ENCODE results near the gene IL10RA. TPM values are rescaled to one million over a fixed set of nuclear protein-coding genes. Genes with fewer than 3 reads are reported as not detected.

IL10RA gene
- total and polyA plus RNA-seq, 3 experiments from 2014 or later = 120 to 659 (median 122) TPM

- DNase-seq = peak in 3 of 5 donors; percentile 61 to 74 (median 66)
- H3K4me3 Mint-ChIP-seq = peak overlapping the region; percentile 71 to 90 (median 86)
- peak overlapping the region; percentile 28 for H3K27ac ChIP-seq (ENCODE audit: low read depth, low read length)
- CTCF ChIA-PET = interaction anchor here (0.7 to 12.1 kb wide), 23 partner anchors 9 to 525 kb away, joined by 3 to 296 read pairs (median 6); partner anchors contain the start of genes FXYD2, FXYD6 and IL10RA
- peaks cover 0 to 3% of the 10 kb centered on the region in 2 donors for H3K27me3 Mint-ChIP-seq
- no peaks in the 10 kb centered on the region for H3K36me3 ChIP-seq (ENCODE audit: insufficient read depth, low read length)
- H3K4me3 ChIP-seq (ENCODE audit: low read length) = peak overlapping the region; percentile 62
- peaks cover 0 to 4% (median 0%) of the 10 kb centered on the region in 3 donors for H3K36me3 Mint-ChIP-seq
- peaks cover 87% of the 10 kb centered on the region for H3K4me1 ChIP-seq (ENCODE audit: insufficient read depth, low read length)
- H3K27me3 ChIP-seq (ENCODE audit: insufficient read depth, low read length, poor library complexity, severe bottlenecking) = no peaks in the 10 kb centered on the region
- no peaks in the 10 kb centered on the region for H3K9me3 Mint-ChIP-seq
- peak overlapping the region; percentile 88 to 98 (median 94) for H3K27ac Mint-ChIP-seq
- peaks cover 78 to 94% (median 91%) of the 10 kb centered on the region in 3 donors for H3K4me1 Mint-ChIP-seq
- no peaks in the 10 kb centered on the region for H3K9me3 ChIP-seq (ENCODE audit: low read length)
- POLR2A ChIA-PET = interaction anchor here (0.7 to 7.4 kb wide), 15 partner anchors 25 to 142 kb away, joined by 3 to 108 read pairs (median 5); partner anchors contain the start of gene IL10RA
Measured at GRCh38 chr11:117950993-117951961, 34.9 kb upstream of the IL10RA start.

GRCh38 chr11:117953024-117953671, 33.0 kb upstream of the IL10RA start:
- Histone ChIP-seq H3K9me3 (ENCODE audit: low read length) (no peaks in the 10 kb centered on the region), H3K27ac (ENCODE audit: low read depth, low read length) (peak overlapping the region; percentile 17), H3K4me1 (ENCODE audit: insufficient read depth, low read length) (peaks cover 68% of the 10 kb centered on the region), H3K4me3 (ENCODE audit: low read length) (peak overlapping the region; percentile 39), H3K27me3 (ENCODE audit: insufficient read depth, low read length, poor library complexity, severe bottlenecking) (no peaks in the 10 kb centered on the region), H3K36me3 (ENCODE audit: insufficient read depth, low read length) (no peaks in the 10 kb centered on the region)
- Mint-ChIP-seq H3K27me3 (peaks cover 0 to 4% of the 10 kb centered on the region in 2 donors), H3K9me3 (peaks cover 2 to 10% (median 3%) of the 10 kb centered on the region in 5 donors), H3K4me3 (peak overlapping the region; percentile 25 to 90 (median 86)), H3K4me1 (peaks cover 76 to 88% (median 86%) of the 10 kb centered on the region in 3 donors), H3K36me3 (peaks cover 7 to 20% (median 8%) of the 10 kb centered on the region in 3 donors), H3K27ac (peak overlapping the region; percentile 84 to 98 (median 94))
- ChIA-PET POLR2A (interaction anchor here (0.5 to 7.4 kb wide), 8 partner anchors 17 to 100 kb away, joined by 3 to 108 read pairs (median 5); partner anchors contain the start of gene IL10RA), CTCF (interaction anchor here (1.0 to 12.1 kb wide), 9 partner anchors 17 to 527 kb away, joined by 3 to 296 read pairs (median 15); partner anchors contain the start of genes FXYD2 and IL10RA)
- DNase-seq = peak in 2 of 5 donors; percentile 65 to 75

- Mint-ChIP-seq H3K27me3 (peaks cover 0 to 1% of the 10 kb centered on the region in 2 donors), H3K36me3 (peaks cover 14 to 41% (median 19%) of the 10 kb centered on the region in 3 donors), H3K4me3 (no peak overlapping the region), H3K9me3 (peaks cover 11 to 24% (median 16%) of the 10 kb centered on the region in 5 donors), H3K27ac (peak overlapping the region in 2 of 8 donors; percentile 44 to 58), H3K4me1 (peaks cover 45 to 72% (median 70%) of the 10 kb centered on the region in 3 donors)
- H3K4me1 ChIP-seq (ENCODE audit: insufficient read depth, low read length) = peaks cover 24% of the 10 kb centered on the region
- DNase-seq = no peak
- no peak overlapping the region for H3K4me3 ChIP-seq (ENCODE audit: low read length)
- H3K36me3 ChIP-seq (ENCODE audit: insufficient read depth, low read length) = no peaks in the 10 kb centered on the region
- ChIA-PET POLR2A (no interaction called here), CTCF (no interaction called here)
- H3K9me3 ChIP-seq (ENCODE audit: low read length) = peaks cover 6% of the 10 kb centered on the region
- H3K27me3 ChIP-seq (ENCODE audit: insufficient read depth, low read length, poor library complexity, severe bottlenecking) = no peaks in the 10 kb centered on the region
- H3K27ac ChIP-seq (ENCODE audit: low read depth, low read length) = no peak overlapping the region
Measured at GRCh38 chr11:117958949-117959348, 27.2 kb upstream of the IL10RA start.

- ChIA-PET POLR2A (no interaction called here), CTCF (interaction anchor here (1.3 to 1.8 kb wide), 3 partner anchors 8 to 14 kb away, joined by 3 to 11 read pairs (median 9); no protein-coding TSS in a partner anchor)
- no peak overlapping the region for H3K4me3 ChIP-seq (ENCODE audit: low read length)
- Mint-ChIP-seq H3K27me3 (peaks cover 0 to 1% of the 10 kb centered on the region in 2 donors), H3K27ac (peak overlapping the region in 2 of 8 donors; percentile 6 to 23), H3K36me3 (peaks cover 14 to 41% (median 19%) of the 10 kb centered on the region in 3 donors), H3K4me3 (peak overlapping the region in 3 of 7 donors; percentile 15 to 33 (median 24)), H3K9me3 (peaks cover 11 to 24% (median 16%) of the 10 kb centered on the region in 5 donors), H3K4me1 (peaks cover 40 to 68% (median 65%) of the 10 kb centered on the region in 3 donors)
- no peak for DNase-seq
- H3K36me3 ChIP-seq (ENCODE audit: insufficient read depth, low read length) = no peaks in the 10 kb centered on the region
- no peaks in the 10 kb centered on the region for H3K27me3 ChIP-seq (ENCODE audit: insufficient read depth, low read length, poor library complexity, severe bottlenecking)
- no peak overlapping the region for H3K27ac ChIP-seq (ENCODE audit: low read depth, low read length)
- H3K9me3 ChIP-seq (ENCODE audit: low read length) = peaks cover 6% of the 10 kb centered on the region
- H3K4me1 ChIP-seq (ENCODE audit: insufficient read depth, low read length) = peaks cover 17% of the 10 kb centered on the region
Measured at GRCh38 chr11:117959438-117960149, 26.6 kb upstream of the IL10RA start.

GRCh38 chr11:117960406-117960805, 25.8 kb upstream of the IL10RA start:
- Histone ChIP-seq H3K4me1 (ENCODE audit: insufficient read depth, low read length) (peaks cover 12% of the 10 kb centered on the region), H3K36me3 (ENCODE audit: insufficient read depth, low read length) (no peaks in the 10 kb centered on the region), H3K27ac (ENCODE audit: low read depth, low read length) (no peak overlapping the region), H3K4me3 (ENCODE audit: low read length) (no peak overlapping the region), H3K27me3 (ENCODE audit: insufficient read depth, low read length, poor library complexity, severe bottlenecking) (no peaks in the 10 kb centered on the region), H3K9me3 (ENCODE audit: low read length) (peaks cover 6% of the 10 kb centered on the region)
- H3K36me3 Mint-ChIP-seq = peaks cover 14 to 41% (median 19%) of the 10 kb centered on the region in 3 donors
- peak overlapping the region in 2 of 8 donors; percentile 4 to 83 for H3K27ac Mint-ChIP-seq
- no peak for DNase-seq
- H3K9me3 Mint-ChIP-seq = peaks cover 11 to 24% (median 16%) of the 10 kb centered on the region in 5 donors
- peaks cover 39 to 64% (median 60%) of the 10 kb centered on the region in 3 donors for H3K4me1 Mint-ChIP-seq
- CTCF ChIA-PET = interaction anchor here (1.3 to 1.8 kb wide), 3 partner anchors 9 to 15 kb away, joined by 3 to 11 read pairs (median 9); no protein-coding TSS in a partner anchor
- peak overlapping the region in 1 of 7 donors; percentile 21 for H3K4me3 Mint-ChIP-seq
- peaks cover 0 to 1% of the 10 kb centered on the region in 2 donors for H3K27me3 Mint-ChIP-seq
- POLR2A ChIA-PET = no interaction called here

GRCh38 chr11:117961896-117962295, 24.3 kb upstream of the IL10RA start:
- no peak overlapping the region for H3K4me3 Mint-ChIP-seq
- CTCF ChIA-PET = interaction anchor here (0.5 kb wide), 1 partner anchor 83 kb away, joined by 4 read pairs; no protein-coding TSS in a partner anchor
- peaks cover 11 to 32% (median 19%) of the 10 kb centered on the region in 3 donors for H3K36me3 Mint-ChIP-seq
- H3K9me3 ChIP-seq (ENCODE audit: low read length) = peaks cover 6% of the 10 kb centered on the region
- no peaks in the 10 kb centered on the region for H3K27me3 ChIP-seq (ENCODE audit: insufficient read depth, low read length, poor library complexity, severe bottlenecking)
- H3K4me1 Mint-ChIP-seq = peaks cover 32 to 58% (median 47%) of the 10 kb centered on the region in 3 donors
- H3K27me3 Mint-ChIP-seq = no peaks in the 10 kb centered on the region
- no peaks in the 10 kb centered on the region for H3K36me3 ChIP-seq (ENCODE audit: insufficient read depth, low read length)
- POLR2A ChIA-PET = interaction anchor here (0.6 kb wide), 1 partner anchor 731 kb away, joined by 6 read pairs; no protein-coding TSS in a partner anchor
- H3K27ac ChIP-seq (ENCODE audit: low read depth, low read length) = no peak overlapping the region
- peak overlapping the region in 1 of 8 donors; percentile 79 for H3K27ac Mint-ChIP-seq
- H3K9me3 Mint-ChIP-seq = peaks cover 11 to 24% (median 16%) of the 10 kb centered on the region in 5 donors
- no peak for DNase-seq
- H3K4me3 ChIP-seq (ENCODE audit: low read length) = no peak overlapping the region
- H3K4me1 ChIP-seq (ENCODE audit: insufficient read depth, low read length) = peaks cover 8% of the 10 kb centered on the region

GRCh38 chr11:117962826-117963225, 23.4 kb upstream of the IL10RA start:
- peaks cover 11 to 17% (median 16%) of the 10 kb centered on the region in 5 donors for H3K9me3 Mint-ChIP-seq
- Histone ChIP-seq H3K27me3 (ENCODE audit: insufficient read depth, low read length, poor library complexity, severe bottlenecking) (no peaks in the 10 kb centered on the region), H3K27ac (ENCODE audit: low read depth, low read length) (no peak overlapping the region), H3K4me3 (ENCODE audit: low read length) (no peak overlapping the region), H3K36me3 (ENCODE audit: insufficient read depth, low read length) (no peaks in the 10 kb centered on the region), H3K4me1 (ENCODE audit: insufficient read depth, low read length) (peaks cover 8% of the 10 kb centered on the region), H3K9me3 (ENCODE audit: low read length) (peaks cover 6% of the 10 kb centered on the region)
- H3K4me1 Mint-ChIP-seq = peaks cover 28 to 53% (median 47%) of the 10 kb centered on the region in 3 donors
- ChIA-PET CTCF (interaction anchor here (2.8 kb wide), 1 partner anchor 16 kb away, joined by 13 read pairs; no protein-coding TSS in a partner anchor), POLR2A (no interaction called here)
- no peaks in the 10 kb centered on the region for H3K27me3 Mint-ChIP-seq
- peaks cover 12 to 24% (median 14%) of the 10 kb centered on the region in 3 donors for H3K36me3 Mint-ChIP-seq
- DNase-seq = no peak
- H3K27ac Mint-ChIP-seq = no peak overlapping the region
- H3K4me3 Mint-ChIP-seq = no peak overlapping the region

Measured in CD8-positive, alpha-beta memory T cell (primary cell).